ENCODE measurements around the gene GBA2. TPM values are rescaled to one million over a fixed set of nuclear protein-coding genes. Genes with fewer than 3 reads are reported as not detected.

Gene GBA2
- total RNA-seq, 4 donors from 2014 or later = 53.7 to 83.3 (median 65.0) TPM

DNA sequence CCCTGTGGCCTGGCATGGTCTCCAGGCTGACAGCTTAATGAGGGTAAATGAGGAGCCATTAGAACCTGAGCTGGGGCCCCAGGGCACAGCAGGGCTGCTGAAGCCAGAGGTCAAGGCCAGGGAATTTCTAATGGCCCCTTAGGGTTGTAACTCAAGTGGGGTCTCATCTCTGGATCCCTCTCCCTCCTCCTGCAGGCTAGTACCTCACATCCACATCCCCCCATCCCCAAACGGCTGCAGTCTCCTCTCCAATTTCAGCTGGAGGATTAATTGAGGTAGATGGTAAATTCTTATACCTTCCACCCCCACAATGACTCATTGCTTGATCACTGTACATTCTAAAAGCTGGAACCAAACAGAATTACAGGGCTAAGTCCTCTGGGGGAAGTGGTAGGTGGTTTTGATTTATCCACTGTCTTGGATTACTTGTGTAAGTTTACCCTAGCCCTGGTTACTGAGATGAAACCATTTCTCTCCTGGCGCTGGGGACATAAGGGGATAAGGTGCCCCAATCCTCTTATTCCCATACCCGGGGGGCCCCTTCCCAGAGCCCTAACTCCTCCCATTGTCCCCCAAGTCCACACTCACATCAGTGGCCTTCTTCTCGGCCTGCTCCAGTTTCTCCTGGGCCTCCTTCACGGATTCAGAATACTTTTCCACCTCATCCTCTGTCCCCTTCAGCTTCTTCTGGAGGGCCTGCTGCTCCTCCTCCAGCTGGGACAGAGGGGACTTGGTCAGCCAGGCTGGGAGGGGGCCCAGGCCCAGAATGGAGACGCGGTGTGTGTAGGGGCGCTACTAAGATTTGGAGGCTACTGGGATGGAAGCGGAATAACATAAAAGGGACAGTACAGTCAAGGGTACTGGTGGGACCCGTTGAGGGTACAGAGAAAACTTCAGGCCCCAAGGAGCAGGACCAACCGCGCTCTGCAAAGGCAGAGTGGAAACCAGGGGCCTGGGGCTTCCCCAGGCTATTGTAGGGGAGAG, 60.2 kb downstream of the GBA2 start:
- intact Hi-C loops (cut with DNase I; ENCODE audit: low total_unique reads) = no loop called here
- 62 to 72% methylated on average over 12 of the region's 12 CpGs for WGBS, 2 donors

DNA sequence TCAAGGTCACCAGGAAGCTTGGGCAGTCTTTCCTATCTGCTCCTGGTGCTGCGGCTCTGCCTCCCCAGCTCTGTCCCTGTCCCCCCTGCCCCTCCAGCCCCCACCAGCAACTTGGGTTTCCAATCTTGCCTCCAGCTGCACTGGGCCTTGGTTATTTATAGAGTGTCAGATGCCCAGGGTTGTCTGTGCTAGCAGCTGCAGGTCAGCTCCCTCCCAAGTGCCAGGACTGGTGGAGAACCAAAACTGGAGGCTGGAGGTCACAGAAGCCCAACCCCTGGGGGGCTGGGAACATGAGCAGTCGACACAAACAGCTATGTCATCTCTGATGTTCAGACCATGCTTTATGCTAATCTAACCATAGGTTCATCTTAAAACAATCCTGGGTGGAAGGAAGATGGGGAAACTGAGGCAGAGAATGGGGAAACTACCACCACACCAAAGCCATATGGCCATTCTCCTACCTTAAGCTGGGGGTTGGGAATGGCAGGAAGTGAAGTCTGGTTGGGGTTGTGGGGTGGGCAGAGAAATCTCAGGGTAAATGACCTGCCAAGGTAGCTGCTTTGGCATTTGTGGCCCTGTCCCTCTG, 61.0 kb downstream of the GBA2 start:
- DNase-seq (ENCODE audit: low spot score in 2 of 2) = no peak
- no peak for TF ChIP-seq POLR2A (IDR thresholded peaks at IDR 0.05)
- TF ChIP-seq, protein P1, sequence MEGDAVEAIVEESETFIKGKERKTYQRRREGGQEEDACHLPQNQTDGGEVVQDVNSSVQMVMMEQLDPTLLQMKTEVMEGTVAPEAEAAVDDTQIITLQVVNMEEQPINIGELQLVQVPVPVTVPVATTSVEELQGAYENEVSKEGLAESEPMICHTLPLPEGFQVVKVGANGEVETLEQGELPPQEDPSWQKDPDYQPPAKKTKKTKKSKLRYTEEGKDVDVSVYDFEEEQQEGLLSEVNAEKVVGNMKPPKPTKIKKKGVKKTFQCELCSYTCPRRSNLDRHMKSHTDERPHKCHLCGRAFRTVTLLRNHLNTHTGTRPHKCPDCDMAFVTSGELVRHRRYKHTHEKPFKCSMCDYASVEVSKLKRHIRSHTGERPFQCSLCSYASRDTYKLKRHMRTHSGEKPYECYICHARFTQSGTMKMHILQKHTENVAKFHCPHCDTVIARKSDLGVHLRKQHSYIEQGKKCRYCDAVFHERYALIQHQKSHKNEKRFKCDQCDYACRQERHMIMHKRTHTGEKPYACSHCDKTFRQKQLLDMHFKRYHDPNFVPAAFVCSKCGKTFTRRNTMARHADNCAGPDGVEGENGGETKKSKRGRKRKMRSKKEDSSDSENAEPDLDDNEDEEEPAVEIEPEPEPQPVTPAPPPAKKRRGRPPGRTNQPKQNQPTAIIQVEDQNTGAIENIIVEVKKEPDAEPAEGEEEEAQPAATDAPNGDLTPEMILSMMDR (IDR thresholded peaks at IDR 0.05) = no peak
- H3K4me3 ChIP-seq (ENCODE audit: low read depth, poor library complexity, severe bottlenecking) = no peak overlapping the region
- intact Hi-C loops (cut with DNase I; ENCODE audit: low total_unique reads) = no loop called here
- 77 to 80% methylated on average over 2 of the region's 2 CpGs for WGBS, 2 donors

More for the DNA sequence above, 60.2 kb downstream of the GBA2 start:
- H3K4me3 ChIP-seq (ENCODE audit: low read depth, poor library complexity, severe bottlenecking) = peak overlapping the region; percentile 13
- no peak for DNase-seq (ENCODE audit: low spot score in 2 of 2)
- TF ChIP-seq, protein P1 (IDR thresholded peaks at IDR 0.05) = no peak
- no peak for TF ChIP-seq POLR2A (IDR thresholded peaks at IDR 0.05)

DNA sequence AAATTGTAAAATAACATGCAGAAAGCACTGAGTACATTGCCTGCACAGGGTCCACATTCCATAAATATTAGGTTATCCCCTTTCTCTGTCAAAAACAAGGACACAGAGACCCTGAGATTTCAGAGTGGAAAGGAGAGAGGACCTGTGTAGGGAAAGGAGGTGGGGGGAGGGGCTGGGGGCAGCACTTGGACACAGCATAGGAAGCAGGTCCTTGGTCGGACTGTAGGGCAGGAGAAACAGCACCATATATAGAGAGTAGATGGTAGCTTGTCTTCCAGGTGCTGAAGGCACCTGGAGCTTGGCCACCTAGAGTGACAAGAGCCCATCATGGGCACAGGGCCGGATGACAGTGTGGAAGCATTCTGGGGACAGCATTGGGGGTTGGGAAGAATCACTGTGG, 61.7 kb downstream of the GBA2 start:
- H3K4me3 ChIP-seq (ENCODE audit: low read depth, poor library complexity, severe bottlenecking) = no peak overlapping the region
- TF ChIP-seq, protein P1 (IDR thresholded peaks at IDR 0.05) = no peak
- no peak for TF ChIP-seq POLR2A (IDR thresholded peaks at IDR 0.05)
- 69 to 83% methylated on average over 2 of the region's 2 CpGs for WGBS, 2 donors
- intact Hi-C loops (cut with DNase I; ENCODE audit: low total_unique reads) = no loop called here
- no peak for DNase-seq (ENCODE audit: low spot score in 2 of 2)

Small RNA genes within 50 kb of the gene (microRNA-seq; reads per million reads assigned to microRNA genes)
- gene MIR6852 (ENCODE audit: borderline number of aligned reads in 1 of 2, borderline replicate concordance in 2 of 2) (0 to 0.68 reads per million in 2 donors), gene MIR6853 (ENCODE audit: borderline number of aligned reads in 1 of 2, borderline replicate concordance in 2 of 2) (0 reads per million in 2 donors)

Other genes with a start within 250 kb of the GBA2 start
- 10 to 100 TPM; 20.8 to 43.5 (median 33.0) TPM for gene TESK1, start 144.0 kb downstream of the GBA2 start, total RNA-seq
- 1 to 10 TPM; 1.2 to 5.6 (median 2.0) TPM for gene CD72, start 130.8 kb downstream of the GBA2 start, total RNA-seq
- not detected for gene SIT1, start 98.3 kb downstream of the GBA2 start, total RNA-seq
- gene RMRP, start 91.2 kb downstream of the GBA2 start, total RNA-seq = over 10,000 TPM in 1 of 4 donors, 1,000 to 10,000 TPM in 3; 1,358 to 15,269 (median 4,926) TPM
- 10 to 100 TPM; 15.1 to 30.5 (median 21.2) TPM for gene CCDC107, start 90.9 kb downstream of the GBA2 start, total RNA-seq
- 1 to 10 TPM in 2 of 4 donors, under 1 TPM in 2; 0.32 to 7.6 (median 0.86) TPM for gene ARHGEF39, start 84.0 kb downstream of the GBA2 start, total RNA-seq
- gene CA9, start 75.3 kb downstream of the GBA2 start, total RNA-seq = 10 to 100 TPM in 1 of 4 donors, 1 to 10 TPM in 2, under 1 TPM in 1; 0.25 to 22.2 (median 4.2) TPM
- 100 to 1,000 TPM in 1 of 4 donors, 10 to 100 TPM in 3; 36.3 to 190 (median 68.6) TPM for gene TPM2, start 59.3 kb downstream of the GBA2 start, total RNA-seq
- gene TLN1, start 17.0 kb downstream of the GBA2 start, total RNA-seq = 100 to 1,000 TPM; 101 to 176 (median 155) TPM
- 10 to 100 TPM; 18.2 to 26.6 (median 20.5) TPM for gene CREB3, start 16.6 kb downstream of the GBA2 start, total RNA-seq
- gene RGP1, start 59 bp upstream of the GBA2 start, total RNA-seq = 10 to 100 TPM; 17.1 to 26.4 (median 22.1) TPM
- gene MSMP, start 5.0 kb upstream of the GBA2 start, total RNA-seq = 1 to 10 TPM in 1 of 4 donors, under 1 TPM in 1, not detected in 2; 0.55 to 2.8 TPM
- 10 to 100 TPM; 12.2 to 20.4 (median 18.8) TPM for gene NPR2, start 42.4 kb upstream of the GBA2 start, total RNA-seq
- under 1 TPM in 2 of 4 donors, not detected in 2; 0.29 to 0.42 TPM for gene SPAG8, start 63.0 kb upstream of the GBA2 start, total RNA-seq
- gene HINT2, start 65.8 kb upstream of the GBA2 start, total RNA-seq = 10 to 100 TPM; 17.8 to 27.9 (median 19.9) TPM
- not detected for gene FAM221B, start 79.5 kb upstream of the GBA2 start, total RNA-seq
- gene TMEM8B, start 80.0 kb upstream of the GBA2 start, total RNA-seq = 1 to 10 TPM; 2.2 to 8.4 (median 5.4) TPM
- gene OR13J1, start 121.2 kb upstream of the GBA2 start, total RNA-seq = not detected
- 1 to 10 TPM; 1.1 to 5.7 (median 3.9) TPM for gene HRCT1, start 157.0 kb upstream of the GBA2 start, total RNA-seq
- 1 to 10 TPM in 2 of 4 donors, under 1 TPM in 2; 0.66 to 1.5 (median 0.95) TPM for gene SPAAR, start 160.3 kb upstream of the GBA2 start, total RNA-seq
- gene OR2S2, start 208.9 kb upstream of the GBA2 start, total RNA-seq = not detected